H1 (cell line): ENCODE measurements around the gene EZH2. TPM values are rescaled to one million over a fixed set of nuclear protein-coding genes. Genes with fewer than 3 reads are reported as not detected.

ENCODE experiments used
- CTCF ChIA-PET: fragments of 300-600 bp; sonication (Branson Sonifier 250); formaldehyde crosslinking; loops from one replicate; lab custom pipeline; 2021; ENCODE audit not compliant: partially characterized antibody; lab: Charles Lee
- POLR2A ChIA-PET: fragments of 300-600 bp; sonication (Branson Sonifier 250); formaldehyde crosslinking; loops from one replicate; lab custom pipeline; 2021; ENCODE audit warnings: inconsistent platforms; ENCODE audit not compliant: partially characterized antibody; lab: Charles Lee
- DNase-seq, 2 experiments: peaks; one replicate each; pipeline versions ENCODE4 v3.0.0 to v3.0.0-alpha.2; 2010 to 2022; ENCODE audit warnings: low spot score in 2 of 2, low read depth in 1 of 2, mixed read lengths in 1 of 2
- FAIRE-seq: peaks from 2 replicates; lab custom pipeline; 2011; peaks lifted over from hg19 to GRCh38; lab: Jason Lieb, UNC
- H2AFZ ChIP-seq: 2 replicates; pipeline ENCODE4 v1.8.1; 2012; ENCODE audit warnings: low read length, inconsistent platforms
- H2AK5ac ChIP-seq: 2 replicates; pipeline ENCODE4 v1.6.1; 2013; ENCODE audit warnings: low read depth, low read length
- H2BK120ac ChIP-seq: replicated peaks from 2 replicates; pipeline ENCODE3; 2013; ENCODE audit warnings: low read depth, low read length, inconsistent platforms
- H2BK12ac ChIP-seq: 2 replicates; pipeline ENCODE4 v1.6.1; 2013; ENCODE audit warnings: low read depth, low read length
- H2BK15ac ChIP-seq: 2 replicates; pipeline ENCODE4 v1.6.1; 2013; ENCODE audit warnings: low read length
- H2BK20ac ChIP-seq: 2 replicates; pipeline ENCODE4 v1.6.1; 2013; ENCODE audit warnings: low read length
- H2BK5ac ChIP-seq: 2 replicates; pipeline ENCODE4 v1.6.1; 2013; ENCODE audit warnings: low read depth, low read length
- H3K14ac ChIP-seq: 2 replicates; pipeline ENCODE4 v1.6.1; 2013; ENCODE audit warnings: inconsistent platforms; ENCODE audit not compliant: insufficient read length
- H3K18ac ChIP-seq: 2 replicates; pipeline ENCODE4 v1.6.1; 2013; ENCODE audit warnings: low read length; ENCODE audit errors: extremely low read depth
- H3K23ac ChIP-seq: 2 replicates; pipeline ENCODE4 v1.6.1; 2013; ENCODE audit warnings: inconsistent platforms; ENCODE audit not compliant: insufficient read length
- H3K23me2 ChIP-seq: 2 replicates; pipeline ENCODE4 v1.6.1; 2013; ENCODE audit warnings: low read depth, low read length
- H3K27ac ChIP-seq: 2 replicates; pipeline ENCODE4 v1.6.1; 2011; ENCODE audit warnings: low read depth, low read length, inconsistent platforms
- H3K27me3 ChIP-seq, 4 experiments: replicated peaks in 1 of 4; 1 replicate in 1 of 4; 2 replicates in 3 of 4; pipeline versions ENCODE4 v1.6.1 to v1.8.1; 2011 to 2013; ENCODE audit warnings: low read length in 3 of 4, mild to moderate bottlenecking in 3 of 4, inconsistent platforms in 2 of 4, mixed read lengths in 2 of 4, moderate library complexity in 1 of 4; ENCODE audit not compliant: control insufficient read depth in 3 of 4, insufficient read depth in 3 of 4; ENCODE audit errors: extremely low read depth in 1 of 4
- H3K36me3 ChIP-seq, 4 experiments: 2 replicates each; pipeline versions ENCODE4 v1.6.1 to v1.8.1; 2011 to 2013; ENCODE audit warnings: mild to moderate bottlenecking in 4 of 4, low read length in 3 of 4, moderate library complexity in 2 of 4, control low read depth in 1 of 4, inconsistent platforms in 1 of 4; ENCODE audit not compliant: insufficient read depth in 4 of 4, control insufficient read depth in 2 of 4
- H3K4ac ChIP-seq: replicated peaks from 2 replicates; pipeline ENCODE3; 2013; ENCODE audit warnings: low read length, low read depth, mixed read lengths, inconsistent platforms; ENCODE audit not compliant: insufficient read length
- H3K4me1 ChIP-seq, 4 experiments: replicated peaks in 1 of 4; 1 replicate in 1 of 4; 2 replicates in 3 of 4; pipeline versions ENCODE4 v1.6.1 to v1.8.1; 2011 to 2013; ENCODE audit warnings: low read length in 3 of 4, inconsistent platforms in 2 of 4, mixed read lengths in 1 of 4; ENCODE audit not compliant: insufficient read depth in 4 of 4, control insufficient read depth in 3 of 4
- H3K4me2 ChIP-seq, 2 experiments: 2 replicates each; pipeline versions ENCODE4 v1.6.1 to v1.8.1; 2011 to 2013; ENCODE audit warnings: low read depth in 2 of 2, low read length in 2 of 2, control low read depth in 1 of 2, inconsistent platforms in 1 of 2, mild to moderate bottlenecking in 1 of 2; ENCODE audit not compliant: insufficient read depth in 1 of 2
- H3K4me3 ChIP-seq, 4 experiments: fragments of 200-600, 300-600 bp in 1 of 4; sonication (generic), shearing (Covaris generic), sonication (Bioruptor Twin) in 1 of 4; 2 replicates each; pipeline versions ENCODE4 v1.5.1 to v1.8.1; 2011 to 2016; ENCODE audit warnings: low read length in 4 of 4, low read depth in 3 of 4, control low read depth in 2 of 4, inconsistent platforms in 2 of 4, mild to moderate bottlenecking in 2 of 4, mixed read lengths in 1 of 4, moderate library complexity in 1 of 4; ENCODE audit not compliant: insufficient read depth in 2 of 4; ENCODE audit errors: extremely low read depth in 1 of 4
- H3K56ac ChIP-seq: replicated peaks from 2 replicates; pipeline ENCODE3; 2013; ENCODE audit warnings: low read depth, mild to moderate bottlenecking, mixed read lengths, low read length, inconsistent platforms; ENCODE audit not compliant: insufficient read length
- H3K79me1 ChIP-seq: 2 replicates; pipeline ENCODE4 v1.6.1; 2013; ENCODE audit warnings: low read depth, low read length, control low read depth
- H3K79me2 ChIP-seq, 2 experiments: 2 replicates each; pipeline versions ENCODE4 v1.6.1 to v1.8.1; 2012 to 2013; ENCODE audit warnings: low read length in 2 of 2, mild to moderate bottlenecking in 2 of 2, inconsistent platforms in 1 of 2; ENCODE audit not compliant: insufficient read depth in 2 of 2, control insufficient read depth in 1 of 2
- H3K9ac ChIP-seq, 4 experiments: replicated peaks in 1 of 4; 1 replicate in 1 of 4; 2 replicates in 3 of 4; pipeline versions ENCODE4 v1.6.1 to v1.8.1; 2011 to 2013; ENCODE audit warnings: low read depth in 3 of 4, low read length in 3 of 4, control low read depth in 2 of 4, mild to moderate bottlenecking in 2 of 4, moderate library complexity in 2 of 4, inconsistent platforms in 1 of 4; ENCODE audit errors: extremely low read depth in 1 of 4
- H3K9me3 ChIP-seq, 2 experiments: 2 replicates each; pipeline versions ENCODE4 v1.6.1 to v1.8.1; 2012 to 2013; ENCODE audit warnings: mild to moderate bottlenecking in 2 of 2, moderate library complexity in 2 of 2, control low read depth in 1 of 2, inconsistent platforms in 1 of 2, low read depth in 1 of 2, low read length in 1 of 2, mixed read lengths in 1 of 2; ENCODE audit not compliant: insufficient read depth in 2 of 2
- H4K20me1 ChIP-seq, 2 experiments: replicated peaks in 1 of 2; 2 replicates each; pipeline versions ENCODE3 to v1.8.1; 2011 to 2013; ENCODE audit warnings: inconsistent platforms in 2 of 2, low read length in 2 of 2, mild to moderate bottlenecking in 1 of 2; ENCODE audit not compliant: insufficient read depth in 2 of 2, control insufficient read depth in 1 of 2
- H4K5ac ChIP-seq: 2 replicates; pipeline ENCODE4 v1.6.1; 2013; ENCODE audit warnings: low read length, low read depth, mixed read lengths, inconsistent platforms; ENCODE audit not compliant: insufficient read length
- H4K8ac ChIP-seq: 2 replicates; pipeline ENCODE4 v1.8.0; 2013; ENCODE audit warnings: mild to moderate bottlenecking, moderate library complexity, low read length, inconsistent platforms; ENCODE audit not compliant: insufficient read depth; ENCODE audit errors: extremely low read depth
- H4K91ac ChIP-seq: replicated peaks from 2 replicates; pipeline ENCODE3; 2013; ENCODE audit warnings: low read length, mixed read lengths, inconsistent platforms; ENCODE audit not compliant: insufficient read length
- ASH2L ChIP-seq: fragments of 200-600, 300-600 bp; sonication (generic); IDR thresholded peaks from one replicate; pipeline ENCODE4 v1.7.1; 2017; ENCODE audit warnings: low read length
- BCL11A ChIP-seq, 2 experiments: IDR thresholded peaks; one replicate each; pipeline ENCODE4 v1.6.1; 2011; ENCODE audit warnings: low read depth in 2 of 2, low read length in 2 of 2, mild to moderate bottlenecking in 2 of 2
- CBX5 ChIP-seq: fragments of 300-800, 300-1000 bp; sonication (generic); IDR thresholded peaks from 2 replicates; pipeline ENCODE4 v1.7.1; 2016; ENCODE audit warnings: antibody characterized with exemption, low read length, low read depth
- CEBPB ChIP-seq: IDR thresholded peaks from 2 replicates; pipeline ENCODE4 v1.6.1; 2012; ENCODE audit warnings: low read depth, low read length
- MAFK ChIP-seq: IDR thresholded peaks from 2 replicates; pipeline ENCODE4 v1.6.1; 2012; ENCODE audit warnings: low read depth, mild to moderate bottlenecking, improper control_type of control experiment, low read length
- NANOG ChIP-seq: IDR thresholded peaks from 2 replicates; pipeline ENCODE4 v1.6.1; 2011; ENCODE audit warnings: low read length, low read depth, mild to moderate bottlenecking, inconsistent platforms; ENCODE audit not compliant: insufficient read depth, poor library complexity, severe bottlenecking
- POLR2AphosphoS5 ChIP-seq: IDR thresholded peaks from 2 replicates; pipeline ENCODE4 v1.6.1; 2011; ENCODE audit warnings: low read depth, low read length
- RFX5 ChIP-seq: IDR thresholded peaks from 2 replicates; pipeline ENCODE4 v1.6.1; 2011; ENCODE audit warnings: low read depth, low read length, improper control_type of control experiment, borderline replicate concordance
- SIRT6 ChIP-seq: IDR thresholded peaks from one replicate; pipeline ENCODE4 v1.7.1; 2012; ENCODE audit warnings: low read length, inconsistent platforms
- YY1 ChIP-seq: IDR thresholded peaks from 2 replicates; pipeline ENCODE4 v1.6.1; 2011; ENCODE audit warnings: low read depth, mild to moderate bottlenecking, low read length
- WGBS, 2 experiments: shearing (Covaris generic) in 1 of 2; methylation state at CpG; one replicate each; pipeline versions ENCODE4 v1.1.6 to v1.1.7; 2013 to 2015; ENCODE audit warnings: low lambda C conversion rate in 2 of 2, mixed read lengths in 2 of 2, inconsistent platforms in 1 of 2, low coverage in 1 of 2, missing lambda C conversion rate in 1 of 2; ENCODE audit not compliant: insufficient replicate concordance in 2 of 2, insufficient coverage in 1 of 2, insufficient read length in 1 of 2; ENCODE audit errors: extremely low coverage in 1 of 2, missing lambda C conversion rate in 1 of 2; 5-methylcytosine and 5-hydroxymethylcytosine counted together
- polyA plus RNA-seq, 7 experiments: library from polyadenylated mRNA; depleted of rRNA in 3 of 7; stranded (reverse) in 5 of 7; unstranded in 2 of 7; fragments of >200 nt in 5 of 7; fragments of 200-250 nt in 2 of 7; gene quantifications; 1 replicate in 5 of 7; 2 replicates in 1 of 7; 4 replicates in 1 of 7; pipeline versions ENCODE4 v1.2.1 to v1.2.3, GENCODE V29; 2011 to 2013; ENCODE audit warnings: missing spikeins in 2 of 7, mixed read lengths in 2 of 7
- total RNA-seq: library from RNA; stranded (reverse); fragmentation: NEBNext Ultra II Directional; extraction: Animal tissue kit (Norgen Biotek cat#: 25700); gene quantifications from 2 replicates; pipeline ENCODE4 v1.2.1, GENCODE V29; 2021
- TF ChIP-seq, protein P1 (sequence below): IDR thresholded peaks from 2 replicates; pipeline ENCODE4 v1.6.1; 2012; ENCODE audit warnings: inconsistent platforms
- TF ChIP-seq, protein P2 (sequence below), 3 experiments: IDR thresholded peaks; 1 replicate in 2 of 3; 2 replicates in 1 of 3; pipeline versions ENCODE4 v1.5.1 to v1.6.1; 2011; ENCODE audit warnings: low read length in 3 of 3, mild to moderate bottlenecking in 3 of 3, inconsistent platforms in 2 of 3, low read depth in 1 of 3, moderate library complexity in 1 of 3; ENCODE audit not compliant: insufficient read depth in 1 of 3; ENCODE audit errors: control extremely low read depth in 1 of 3

EZH2 gene
- total and polyA plus RNA-seq, 2 of the 8 experiments (the other 6 are each of a cell fraction or from before 2014, with no cell fraction given) = 28.9 to 49.0 TPM

DNA sequence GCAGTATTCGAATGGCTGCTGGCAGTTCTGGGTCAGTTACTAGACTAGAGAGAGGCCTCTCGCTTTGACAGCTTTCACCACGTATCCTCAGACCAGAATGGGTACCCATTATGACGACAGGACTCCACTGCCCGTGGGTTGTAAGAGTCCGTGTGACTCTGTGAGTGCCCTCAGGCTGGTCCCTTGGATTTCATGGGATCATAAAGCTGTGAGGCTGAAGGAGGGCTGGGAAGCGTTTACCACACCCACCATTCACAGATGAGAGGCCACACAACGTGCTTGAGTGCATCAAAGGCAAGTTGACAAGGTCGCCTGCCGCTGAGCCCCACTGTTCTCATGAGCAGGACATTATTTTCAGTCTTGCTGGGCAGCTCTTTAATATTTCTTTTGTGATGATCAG, 87.2 kb downstream of the EZH2 start:
- Histone ChIP-seq H3K4ac (no peak overlapping the region), H2BK12ac (no peak overlapping the region), H3K23ac (no peak overlapping the region), H3K4me2 (no peak overlapping the region), H4K91ac (no peak overlapping the region), H4K8ac (peak overlapping the region; percentile 0; the same call in 1 of the 2 replicates), H2BK15ac (no peak overlapping the region), H3K23me2 (no peaks in the 10 kb centered on the region), H3K18ac (no peak overlapping the region), H3K14ac (no peak overlapping the region), H2BK20ac (no peak overlapping the region), H2BK5ac (no peak overlapping the region), H3K56ac (no peak overlapping the region), H2AFZ (no peak overlapping the region), H3K27ac (no peak overlapping the region), H2BK120ac (no peak overlapping the region), H4K20me1 (peaks cover 0 to 2% of the 10 kb centered on the region in 2 experiments), H3K4me3 (no peak overlapping the region), H3K9ac (no peak overlapping the region), H3K79me2 (no peaks in the 10 kb centered on the region), H3K9me3 (peaks cover 0 to 3% of the 10 kb centered on the region in 2 experiments; a peak in 1 of 4 replicates), H3K4me1 (peaks cover 0 to 9% (median 7%) of the 10 kb centered on the region in 4 experiments; a peak in 6 of 7 replicates), H3K27me3 (no peaks in the 10 kb centered on the region), H3K79me1 (no peaks in the 10 kb centered on the region), H3K36me3 (peaks cover 2 to 60% (median 34%) of the 10 kb centered on the region in 4 experiments; a peak in 6 of 8 replicates), H4K5ac (no peak overlapping the region), H2AK5ac (no peak overlapping the region)
- FAIRE-seq (no peak), DNase-seq (no peak)
- 88% methylated on average over 10 of the region's 10 CpGs; no CpG with 5 or more reads in 1 of the 2 experiments for WGBS, 2 experiments
- ChIA-PET CTCF (no interaction called here), POLR2A (interaction anchor here (1.1 kb wide), 1 partner anchor 17 kb away, joined by 3 read pairs; no protein-coding TSS in a partner anchor)
- TF ChIP-seq, protein P1, sequence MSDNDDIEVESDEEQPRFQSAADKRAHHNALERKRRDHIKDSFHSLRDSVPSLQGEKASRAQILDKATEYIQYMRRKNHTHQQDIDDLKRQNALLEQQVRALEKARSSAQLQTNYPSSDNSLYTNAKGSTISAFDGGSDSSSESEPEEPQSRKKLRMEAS = no peak
- TF ChIP-seq RFX5 = no peak
- TF ChIP-seq BCL11A (IDR thresholded peaks at IDR 0.05; ENCODE audit: low read depth in 2 of 2, low read length in 2 of 2) = no peak
- no peak for TF ChIP-seq NANOG
- TF ChIP-seq CBX5 = no peak
- TF ChIP-seq ASH2L = no peak
- TF ChIP-seq CEBPB = no peak
- no peak for TF ChIP-seq POLR2AphosphoS5
- TF ChIP-seq, protein P2, sequence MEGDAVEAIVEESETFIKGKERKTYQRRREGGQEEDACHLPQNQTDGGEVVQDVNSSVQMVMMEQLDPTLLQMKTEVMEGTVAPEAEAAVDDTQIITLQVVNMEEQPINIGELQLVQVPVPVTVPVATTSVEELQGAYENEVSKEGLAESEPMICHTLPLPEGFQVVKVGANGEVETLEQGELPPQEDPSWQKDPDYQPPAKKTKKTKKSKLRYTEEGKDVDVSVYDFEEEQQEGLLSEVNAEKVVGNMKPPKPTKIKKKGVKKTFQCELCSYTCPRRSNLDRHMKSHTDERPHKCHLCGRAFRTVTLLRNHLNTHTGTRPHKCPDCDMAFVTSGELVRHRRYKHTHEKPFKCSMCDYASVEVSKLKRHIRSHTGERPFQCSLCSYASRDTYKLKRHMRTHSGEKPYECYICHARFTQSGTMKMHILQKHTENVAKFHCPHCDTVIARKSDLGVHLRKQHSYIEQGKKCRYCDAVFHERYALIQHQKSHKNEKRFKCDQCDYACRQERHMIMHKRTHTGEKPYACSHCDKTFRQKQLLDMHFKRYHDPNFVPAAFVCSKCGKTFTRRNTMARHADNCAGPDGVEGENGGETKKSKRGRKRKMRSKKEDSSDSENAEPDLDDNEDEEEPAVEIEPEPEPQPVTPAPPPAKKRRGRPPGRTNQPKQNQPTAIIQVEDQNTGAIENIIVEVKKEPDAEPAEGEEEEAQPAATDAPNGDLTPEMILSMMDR (IDR thresholded peaks at IDR 0.05; ENCODE audit: control extremely low read depth in 1 of 3, insufficient read depth in 1 of 3, low read depth in 1 of 3, low read length in 3 of 3) = no peak
- no peak for TF ChIP-seq MAFK
- no peak for TF ChIP-seq YY1
- TF ChIP-seq SIRT6 = no peak
